Measurements from ENCODE around the gene SERPINI2. TPM values are rescaled to one million over a fixed set of nuclear protein-coding genes. Genes with fewer than 3 reads are reported as not detected.

Gene SERPINI2
- total RNA-seq, 4 donors from 2014 or later: 2.4 to 5.0 (median 2.8) TPM; not detected in 1

DNA sequence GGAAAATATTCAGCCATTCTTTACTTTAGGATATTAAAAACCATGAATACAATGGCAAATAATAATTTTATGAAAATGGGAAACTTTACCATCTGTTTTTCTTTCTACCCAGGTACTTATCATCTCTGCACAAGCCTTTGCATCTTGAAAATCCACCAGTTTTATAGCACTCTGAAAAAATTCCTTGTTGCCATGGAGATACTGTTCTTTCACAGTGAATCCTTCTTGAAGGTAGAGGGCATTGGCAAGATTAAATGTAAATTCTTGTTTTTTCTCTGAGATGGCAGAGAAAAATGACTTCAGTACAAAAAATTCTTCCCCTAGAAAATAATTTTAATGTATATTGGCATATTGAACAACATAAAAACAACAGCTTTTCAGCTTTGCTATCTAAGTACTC, 6.9 kb downstream of the SERPINI2 start:
- H3K4me1 ChIP-seq: no peaks in the 10 kb centered on the region
- H3K27ac ChIP-seq: no peak overlapping the region
- H3K9me3 ChIP-seq: no peaks in the 10 kb centered on the region
- no peaks in the 10 kb centered on the region for H3K36me3 ChIP-seq
- no peak for TF ChIP-seq CTCF (IDR thresholded peaks at IDR 0.05)
- TF ChIP-seq POLR2A (IDR thresholded peaks at IDR 0.05): no peak
- no peak overlapping the region for H3K4me3 ChIP-seq
- no peaks in the 10 kb centered on the region for H3K27me3 ChIP-seq
- DNase-seq: no peak

DNA sequence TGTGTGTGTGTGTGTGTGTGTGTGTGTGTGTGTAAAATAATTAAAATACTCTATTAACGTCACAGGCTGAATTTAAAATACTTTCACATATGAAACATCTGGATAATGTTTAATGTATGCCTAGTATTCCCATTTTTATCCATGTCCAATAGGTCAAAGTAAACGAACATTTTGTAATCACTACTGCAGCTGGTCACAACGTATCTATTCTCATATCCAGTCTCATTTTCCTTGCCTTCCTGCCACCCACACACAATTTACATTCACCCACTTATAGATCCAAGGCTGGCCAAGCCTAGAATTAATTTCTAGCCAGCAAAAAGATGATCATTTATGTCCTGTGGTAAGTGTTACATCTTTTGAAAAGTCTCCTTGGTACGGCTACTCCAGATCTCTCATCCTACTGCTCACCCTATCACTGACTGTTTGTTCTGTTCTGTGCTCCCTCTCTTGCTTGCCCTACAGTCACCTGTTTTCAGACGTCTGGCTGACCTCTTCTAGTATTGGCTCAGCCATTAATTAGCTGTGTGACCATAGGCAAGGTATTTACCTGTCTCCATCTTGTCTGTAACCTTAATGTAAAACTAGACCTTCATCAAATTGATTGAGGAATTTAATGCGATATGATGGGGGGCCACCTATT, 17.6 kb downstream of the SERPINI2 start:
- no peak for TF ChIP-seq POLR2A (IDR thresholded peaks at IDR 0.05)
- no peak for TF ChIP-seq CTCF (IDR thresholded peaks at IDR 0.05)
- no peaks in the 10 kb centered on the region for H3K4me1 ChIP-seq
- no peaks in the 10 kb centered on the region for H3K27me3 ChIP-seq
- H3K4me3 ChIP-seq: no peak overlapping the region
- DNase-seq: no peak
- no peaks in the 10 kb centered on the region for H3K9me3 ChIP-seq
- H3K27ac ChIP-seq: no peak overlapping the region
- no peaks in the 10 kb centered on the region for H3K36me3 ChIP-seq

DNA sequence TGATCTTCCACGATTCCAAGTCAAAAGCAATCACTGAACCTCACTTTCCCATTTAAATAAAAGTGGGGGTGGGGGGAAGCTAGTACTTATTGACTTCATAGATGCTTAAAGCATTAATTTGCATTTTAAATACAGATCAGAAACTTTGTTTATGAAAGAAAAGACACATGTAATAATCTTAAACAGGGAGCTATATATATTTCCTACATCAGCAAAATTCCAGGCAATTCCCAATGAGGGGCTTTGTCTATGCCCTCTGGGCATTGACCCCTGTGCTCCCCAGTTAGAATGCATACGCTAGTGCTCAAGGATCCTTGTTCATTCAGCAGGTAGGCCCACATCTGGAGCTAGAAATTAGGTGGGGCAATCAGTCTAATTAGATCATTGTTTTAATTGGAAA, 20.0 kb downstream of the SERPINI2 start:
- Histone ChIP-seq H3K4me3 (no peak overlapping the region), H3K9me3 (no peaks in the 10 kb centered on the region), H3K36me3 (no peaks in the 10 kb centered on the region), H3K27me3 (no peaks in the 10 kb centered on the region), H3K27ac (no peak overlapping the region), H3K4me1 (no peaks in the 10 kb centered on the region)
- DNase-seq: no peak
- no peak for TF ChIP-seq CTCF (IDR thresholded peaks at IDR 0.05)

- TF ChIP-seq POLR2A (IDR thresholded peaks at IDR 0.05) (no peak), CTCF (IDR thresholded peaks at IDR 0.05) (no peak)
- no peaks in the 10 kb centered on the region for H3K27me3 ChIP-seq
- no peaks in the 10 kb centered on the region for H3K9me3 ChIP-seq
- no peaks in the 10 kb centered on the region for H3K36me3 ChIP-seq
- H3K4me1 ChIP-seq: no peaks in the 10 kb centered on the region
- DNase-seq: no peak
- no peak overlapping the region for H3K4me3 ChIP-seq
- H3K27ac ChIP-seq: no peak overlapping the region
Observed at GRCh38 chr3:167451282-167451681, 22.6 kb downstream of the SERPINI2 start.

DNA sequence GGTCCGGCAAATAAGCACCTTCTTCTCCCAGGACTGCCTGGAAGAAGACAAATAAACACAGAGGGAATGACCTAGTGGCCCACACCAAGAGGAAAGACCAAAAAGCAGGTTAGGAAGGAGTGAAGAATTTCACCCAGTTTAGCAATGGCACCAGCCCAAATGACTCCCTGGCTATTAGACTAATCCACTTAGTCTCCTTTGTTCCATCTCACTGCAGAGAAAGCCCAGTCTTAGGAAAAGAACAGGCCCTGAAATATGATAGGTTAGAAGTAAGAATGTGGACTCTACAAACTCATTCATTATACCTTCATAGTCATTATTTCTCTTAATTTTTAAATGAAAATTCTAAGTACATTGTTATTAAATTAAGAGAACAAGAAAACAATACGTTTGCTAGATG, 23.2 kb downstream of the SERPINI2 start:
- Histone ChIP-seq H3K4me1 (no peaks in the 10 kb centered on the region), H3K4me3 (no peak overlapping the region), H3K27ac (no peak overlapping the region), H3K36me3 (no peaks in the 10 kb centered on the region), H3K9me3 (no peaks in the 10 kb centered on the region), H3K27me3 (no peaks in the 10 kb centered on the region)
- no peak for TF ChIP-seq POLR2A (IDR thresholded peaks at IDR 0.05)
- TF ChIP-seq CTCF (IDR thresholded peaks at IDR 0.05): no peak
- DNase-seq: no peak

DNA sequence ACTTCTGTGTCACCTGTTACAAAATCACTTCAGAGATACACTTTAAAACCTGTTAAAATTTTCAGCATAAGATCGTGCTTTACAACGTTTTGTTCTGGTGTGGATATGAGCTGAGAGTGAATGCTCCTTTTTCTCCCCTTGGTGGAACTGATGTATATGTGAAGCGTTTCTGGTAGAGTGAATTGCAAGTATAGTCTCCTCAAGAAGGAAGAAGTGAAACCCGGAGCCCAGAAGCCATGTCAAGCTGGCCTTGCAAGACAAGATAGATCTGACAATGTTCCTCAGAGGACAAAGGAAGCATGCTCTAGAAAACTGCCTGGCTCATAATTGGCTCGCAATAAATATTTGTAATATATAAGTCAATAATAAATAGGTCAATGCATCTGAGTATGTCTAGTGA, 23.6 kb downstream of the SERPINI2 start:
- no peak overlapping the region for H3K27ac ChIP-seq
- no peaks in the 10 kb centered on the region for H3K36me3 ChIP-seq
- no peaks in the 10 kb centered on the region for H3K9me3 ChIP-seq
- H3K4me1 ChIP-seq: no peaks in the 10 kb centered on the region
- H3K27me3 ChIP-seq: no peaks in the 10 kb centered on the region
- DNase-seq: no peak
- TF ChIP-seq POLR2A (IDR thresholded peaks at IDR 0.05): no peak
- no peak for TF ChIP-seq CTCF (IDR thresholded peaks at IDR 0.05)
- H3K4me3 ChIP-seq: no peak overlapping the region

Data from Peyer's patch (tissue), 4 donors.